ENCODE data around the gene ENTPD6. TPM values are rescaled to one million over a fixed set of nuclear protein-coding genes. Genes with fewer than 3 reads are reported as not detected.
"Not testable (repeated sequence)": the region's sequence is repeated elsewhere in the genome, so short reads cannot be mapped to it uniquely, and the experiment has no call there.

Gene ENTPD6
- total RNA-seq, 1 experiment from 2014 or later: 86.6 TPM

DNA sequence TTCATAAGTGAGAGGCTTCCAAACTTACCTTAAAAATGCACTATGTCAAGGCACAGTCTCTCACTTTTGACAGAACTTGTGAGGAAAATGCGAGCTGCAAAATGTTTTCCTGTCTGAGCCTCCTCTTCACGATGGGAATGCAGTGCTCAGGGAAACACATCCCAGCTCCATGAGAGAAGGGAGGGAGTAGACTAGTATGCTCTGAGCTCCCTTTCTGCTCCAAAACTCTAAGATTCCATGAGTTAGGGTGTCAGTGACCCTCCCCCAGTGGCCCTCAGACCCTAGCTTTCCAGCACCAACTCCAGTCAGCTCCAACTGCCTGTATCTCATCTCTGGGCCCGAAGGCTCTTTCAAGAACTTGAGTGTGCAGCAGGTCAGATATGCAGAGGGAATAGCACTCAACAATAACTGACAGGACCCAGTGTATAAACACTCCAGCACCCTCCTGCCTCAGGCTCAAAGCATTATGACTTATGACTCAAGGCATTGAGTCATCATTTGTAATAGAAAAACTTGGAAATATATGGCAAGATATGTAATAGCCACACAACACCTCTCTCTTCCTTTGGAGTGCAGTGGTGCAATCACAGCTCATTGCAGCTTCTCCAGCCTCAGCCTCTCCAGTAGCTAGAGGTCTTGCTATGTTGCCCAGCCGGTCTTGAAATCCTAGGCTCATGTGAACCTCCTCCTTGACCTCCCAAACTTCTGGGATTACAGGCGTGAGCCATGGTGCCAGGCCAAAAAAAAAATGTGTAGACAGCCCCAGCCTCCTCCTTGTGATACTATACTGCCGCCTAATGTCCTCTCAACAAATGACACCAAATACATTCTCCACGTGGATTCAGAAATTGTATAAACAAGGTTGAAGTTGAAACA lies 16.7 kb upstream of the ENTPD6 start:
- no peak overlapping the region for H3K4me3 Mint-ChIP-seq (ENCODE audit: unreplicated experiment)
- no TSS peak for BruUV-seq (replicated peaks)
- peaks cover 2% of the 10 kb centered on the region; the same call in 1 of the 2 replicates for H3K4me1 ChIP-seq
- DNase-seq: peak; percentile 55 to 69
- peaks cover 7% of the 10 kb centered on the region; the same call in 1 of the 2 replicates for H3K9me3 ChIP-seq
- no peak overlapping the region for H3K27ac Mint-ChIP-seq (ENCODE audit: unreplicated experiment)
- no peaks in the 10 kb centered on the region for H3K27me3 Mint-ChIP-seq (ENCODE audit: insufficient read depth, unreplicated experiment)
- peak; percentile 84 to 85 for TF ChIP-seq CTCF (IDR thresholded peaks at IDR 0.05; ENCODE audit: insufficient read depth in 1 of 2, low read depth in 1 of 2, low read length in 1 of 2, severe bottlenecking in 1 of 2, unreplicated experiment in 1 of 2)
- POLR2A ChIA-PET: no interaction called here
- H3K36me3 Mint-ChIP-seq (ENCODE audit: insufficient read depth, unreplicated experiment): no peaks in the 10 kb centered on the region
- H3K27me3 ChIP-seq (replicated peaks; ENCODE audit: control insufficient read depth, insufficient read depth, low read length): no peaks in the 10 kb centered on the region
- CTCF ChIA-PET: interaction anchor here (1.0 to 1.1 kb wide), 3 partner anchors 9 to 185 kb away, joined by 3 to 4 read pairs (median 4); no protein-coding TSS in a partner anchor
- H3K9me3 Mint-ChIP-seq (ENCODE audit: unreplicated experiment): peaks cover 8% of the 10 kb centered on the region
- no peak overlapping the region for H3K4me3 ChIP-seq (ENCODE audit: low read depth, low read length)
- intact Hi-C loops (cut with micrococcal nuclease; ENCODE audit: unreplicated experiment): loop anchor here (1.0 to 2.0 kb wide), 4 partner anchors 40 to 184 kb away; no protein-coding TSS in a partner anchor
- no peaks in the 10 kb centered on the region for H3K4me1 Mint-ChIP-seq (ENCODE audit: low read depth, unreplicated experiment)
- H3K36me3 ChIP-seq (ENCODE audit: control insufficient read depth, insufficient read depth, low read length): no peaks in the 10 kb centered on the region; the same call in 1 of the 2 replicates

- H3K4me3 ChIP-seq (ENCODE audit: low read depth, low read length): no peak overlapping the region
- no TSS peak for BruUV-seq (replicated peaks)
- H3K27me3 Mint-ChIP-seq (ENCODE audit: insufficient read depth, unreplicated experiment): no peaks in the 10 kb centered on the region
- intact Hi-C loops (cut with micrococcal nuclease; ENCODE audit: unreplicated experiment): loop anchor here (1.0 to 2.0 kb wide), 4 partner anchors 40 to 184 kb away; no protein-coding TSS in a partner anchor
- 0 out of 2 replicates have a peak, but pooled peaks cover 5% of the 10 kb centered on the region for H3K9me3 ChIP-seq
- no peak overlapping the region for H3K4me3 Mint-ChIP-seq (ENCODE audit: unreplicated experiment)
- ChIA-PET CTCF (no interaction called here), POLR2A (no interaction called here)
- H3K27ac Mint-ChIP-seq (ENCODE audit: unreplicated experiment): no peak overlapping the region
- H3K4me1 Mint-ChIP-seq (ENCODE audit: low read depth, unreplicated experiment): no peaks in the 10 kb centered on the region
- no peaks in the 10 kb centered on the region for H3K27me3 ChIP-seq (replicated peaks; ENCODE audit: control insufficient read depth, insufficient read depth, low read length)
- no peaks in the 10 kb centered on the region for H3K4me1 ChIP-seq
- no peak for DNase-seq
- no peaks in the 10 kb centered on the region; the same call in 1 of the 2 replicates for H3K36me3 ChIP-seq (ENCODE audit: control insufficient read depth, insufficient read depth, low read length)
- TF ChIP-seq CTCF (IDR thresholded peaks at IDR 0.05; ENCODE audit: insufficient read depth in 1 of 2, low read depth in 1 of 2, low read length in 1 of 2, severe bottlenecking in 1 of 2, unreplicated experiment in 1 of 2): no peak
- H3K36me3 Mint-ChIP-seq (ENCODE audit: insufficient read depth, unreplicated experiment): no peaks in the 10 kb centered on the region
- peaks cover 15% of the 10 kb centered on the region for H3K9me3 Mint-ChIP-seq (ENCODE audit: unreplicated experiment)
These were observed 15.9 kb upstream of the ENTPD6 start for GRCh38 chr20:25179439-25180089.

DNA sequence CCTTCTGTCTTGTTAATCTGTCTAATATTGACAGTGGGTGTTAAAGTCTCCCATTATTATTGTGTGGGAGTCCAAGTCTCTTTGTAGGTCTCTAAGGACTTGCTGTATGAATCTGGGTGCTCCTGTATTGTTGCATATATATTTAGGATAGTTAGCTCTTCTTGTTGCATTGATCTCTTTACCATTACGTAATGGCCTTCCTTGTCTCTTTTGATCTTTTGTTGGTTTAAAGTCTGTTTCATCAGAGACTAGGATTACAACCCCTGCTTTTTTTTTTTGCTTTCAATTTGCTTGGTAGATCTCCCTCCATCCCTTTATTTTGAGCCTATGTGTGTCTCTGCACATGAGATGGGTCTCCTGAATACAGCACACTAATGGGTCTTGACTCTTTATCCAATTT lies 11.1 kb upstream of the ENTPD6 start:
- H3K4me3 ChIP-seq (ENCODE audit: low read depth, low read length); intact Hi-C loops (cut with micrococcal nuclease; ENCODE audit: unreplicated experiment); DNase-seq; H3K36me3 ChIP-seq (ENCODE audit: control insufficient read depth, insufficient read depth, low read length); H3K9me3 ChIP-seq; H3K27me3 ChIP-seq (replicated peaks; ENCODE audit: control insufficient read depth, insufficient read depth, low read length); CTCF ChIA-PET; H3K4me1 Mint-ChIP-seq (ENCODE audit: low read depth, unreplicated experiment); POLR2A ChIA-PET; H3K27me3 Mint-ChIP-seq (ENCODE audit: insufficient read depth, unreplicated experiment); H3K27ac Mint-ChIP-seq (ENCODE audit: unreplicated experiment); BruUV-seq (replicated peaks); H3K4me3 Mint-ChIP-seq (ENCODE audit: unreplicated experiment); H3K36me3 Mint-ChIP-seq (ENCODE audit: insufficient read depth, unreplicated experiment): not testable (repeated sequence)
- H3K9me3 Mint-ChIP-seq (ENCODE audit: unreplicated experiment): peaks cover 29% of the 10 kb centered on the region
- H3K4me1 ChIP-seq: peaks cover 10% of the 10 kb centered on the region; the same call in 1 of the 2 replicates

Measured in Caco-2 (cell line).